ENCODE data around the gene RPUSD2. TPM values are rescaled to one million over a fixed set of nuclear protein-coding genes. Genes with fewer than 3 reads are reported as not detected.

The RPUSD2 gene
- total RNA-seq, 3 donors from 2014 or later (not counting 1 experiment from before 2014, with no cell fraction given): 13.7 to 15.2 (median 14.2) TPM

- no peak for ATAC-seq
- Mint-ChIP-seq H3K36me3 (no peaks in the 10 kb centered on the region), H3K4me3 (no peak overlapping the region), H3K27ac (no peak overlapping the region), H3K9me3 (no peaks in the 10 kb centered on the region), H3K4me1 (no peaks in the 10 kb centered on the region), H3K27me3 (ENCODE audit: low read depth in 2 of 2) (no peaks in the 10 kb centered on the region)
- H3K27me3 ChIP-seq (ENCODE audit: control insufficient read depth, insufficient read depth, low read length): no peaks in the 10 kb centered on the region
- H3K4me3 ChIP-seq (ENCODE audit: low read length): no peak overlapping the region
- no peak for DNase-seq
- no peak overlapping the region for H3K27ac ChIP-seq (ENCODE audit: low read length)
- no peaks in the 10 kb centered on the region for H3K4me1 ChIP-seq (ENCODE audit: control insufficient read depth, insufficient read depth, low read length)
- no peaks in the 10 kb centered on the region for H3K9me3 ChIP-seq (ENCODE audit: control insufficient read depth, insufficient read depth, low read length)
- intact Hi-C loops (cut with micrococcal nuclease): no loop called here
- H3K36me3 ChIP-seq (ENCODE audit: control insufficient read depth, insufficient read depth, low read length): no peaks in the 10 kb centered on the region
- no CpG with 5 or more reads among the region's 2 CpGs for WGBS (ENCODE audit: insufficient coverage)
- TF ChIP-seq, protein P1, sequence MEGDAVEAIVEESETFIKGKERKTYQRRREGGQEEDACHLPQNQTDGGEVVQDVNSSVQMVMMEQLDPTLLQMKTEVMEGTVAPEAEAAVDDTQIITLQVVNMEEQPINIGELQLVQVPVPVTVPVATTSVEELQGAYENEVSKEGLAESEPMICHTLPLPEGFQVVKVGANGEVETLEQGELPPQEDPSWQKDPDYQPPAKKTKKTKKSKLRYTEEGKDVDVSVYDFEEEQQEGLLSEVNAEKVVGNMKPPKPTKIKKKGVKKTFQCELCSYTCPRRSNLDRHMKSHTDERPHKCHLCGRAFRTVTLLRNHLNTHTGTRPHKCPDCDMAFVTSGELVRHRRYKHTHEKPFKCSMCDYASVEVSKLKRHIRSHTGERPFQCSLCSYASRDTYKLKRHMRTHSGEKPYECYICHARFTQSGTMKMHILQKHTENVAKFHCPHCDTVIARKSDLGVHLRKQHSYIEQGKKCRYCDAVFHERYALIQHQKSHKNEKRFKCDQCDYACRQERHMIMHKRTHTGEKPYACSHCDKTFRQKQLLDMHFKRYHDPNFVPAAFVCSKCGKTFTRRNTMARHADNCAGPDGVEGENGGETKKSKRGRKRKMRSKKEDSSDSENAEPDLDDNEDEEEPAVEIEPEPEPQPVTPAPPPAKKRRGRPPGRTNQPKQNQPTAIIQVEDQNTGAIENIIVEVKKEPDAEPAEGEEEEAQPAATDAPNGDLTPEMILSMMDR (IDR thresholded peaks at IDR 0.05): no peak
Measured at GRCh38 chr15:40618023-40618422, 48.9 kb downstream of the RPUSD2 start.

DNA sequence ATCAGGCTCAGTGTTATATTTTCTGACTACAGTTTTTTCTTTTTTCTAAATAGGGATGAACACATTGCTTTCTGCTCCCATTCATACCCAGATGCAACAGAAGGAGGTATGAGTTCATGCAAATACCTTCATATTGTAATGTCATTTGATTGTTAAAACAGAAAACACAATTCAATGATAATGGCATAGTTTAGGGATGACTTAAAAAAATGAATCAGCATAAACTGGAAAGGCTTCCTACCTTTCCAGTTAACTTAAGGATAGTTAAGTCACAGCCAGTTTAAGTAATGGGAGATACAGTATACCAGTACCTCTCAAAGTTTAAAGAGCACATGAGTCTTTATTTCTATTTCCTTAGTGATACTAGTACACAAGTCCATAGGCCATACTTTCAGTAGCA, 49.8 kb downstream of the RPUSD2 start:
- intact Hi-C loops (cut with micrococcal nuclease): no loop called here
- no peak overlapping the region for H3K4me3 ChIP-seq (ENCODE audit: low read length)
- no peak overlapping the region for H3K27ac ChIP-seq (ENCODE audit: low read length)
- Mint-ChIP-seq H3K36me3 (no peaks in the 10 kb centered on the region), H3K4me3 (no peak overlapping the region), H3K27ac (no peak overlapping the region), H3K9me3 (no peaks in the 10 kb centered on the region), H3K27me3 (ENCODE audit: low read depth in 2 of 2) (no peaks in the 10 kb centered on the region), H3K4me1 (no peaks in the 10 kb centered on the region)
- H3K4me1 ChIP-seq (ENCODE audit: control insufficient read depth, insufficient read depth, low read length): no peaks in the 10 kb centered on the region
- no peaks in the 10 kb centered on the region for H3K9me3 ChIP-seq (ENCODE audit: control insufficient read depth, insufficient read depth, low read length)
- H3K27me3 ChIP-seq (ENCODE audit: control insufficient read depth, insufficient read depth, low read length): no peaks in the 10 kb centered on the region
- ATAC-seq: no peak
- TF ChIP-seq, protein P1 (IDR thresholded peaks at IDR 0.05): no peak
- H3K36me3 ChIP-seq (ENCODE audit: control insufficient read depth, insufficient read depth, low read length): no peaks in the 10 kb centered on the region
- no peak for DNase-seq

GRCh38 chr15:40623361-40623760, 54.3 kb downstream of the RPUSD2 start:
- H3K27me3 Mint-ChIP-seq (ENCODE audit: low read depth in 2 of 2): no peaks in the 10 kb centered on the region
- no peaks in the 10 kb centered on the region for H3K36me3 Mint-ChIP-seq
- H3K4me3 Mint-ChIP-seq: no peak overlapping the region
- Histone ChIP-seq H3K27me3 (ENCODE audit: control insufficient read depth, insufficient read depth, low read length) (no peaks in the 10 kb centered on the region), H3K4me3 (ENCODE audit: low read length) (no peak overlapping the region), H3K4me1 (ENCODE audit: control insufficient read depth, insufficient read depth, low read length) (no peaks in the 10 kb centered on the region), H3K36me3 (ENCODE audit: control insufficient read depth, insufficient read depth, low read length) (no peaks in the 10 kb centered on the region), H3K27ac (ENCODE audit: low read length) (no peak overlapping the region), H3K9me3 (ENCODE audit: control insufficient read depth, insufficient read depth, low read length) (no peaks in the 10 kb centered on the region)
- DNase-seq (no peak), ATAC-seq (no peak)
- H3K9me3 Mint-ChIP-seq: no peaks in the 10 kb centered on the region
- TF ChIP-seq, protein P1 (IDR thresholded peaks at IDR 0.05): no peak
- intact Hi-C loops (cut with micrococcal nuclease): no loop called here
- no peak overlapping the region for H3K27ac Mint-ChIP-seq
- WGBS (ENCODE audit: insufficient coverage): 100% methylated on average over 2 of the region's 2 CpGs
- H3K4me1 Mint-ChIP-seq: no peaks in the 10 kb centered on the region

Other genes starting within 250 kb of the RPUSD2 start
- gene INAFM2, start 245.6 kb upstream of the RPUSD2 start, total RNA-seq: 10 to 100 TPM; 14.0 to 21.7 (median 15.1) TPM
- 1 to 10 TPM; 4.4 to 5.3 (median 4.7) TPM for gene CCDC9B, start 228.4 kb upstream of the RPUSD2 start, total RNA-seq
- gene PHGR1, start 218.3 kb upstream of the RPUSD2 start, total RNA-seq: not detected
- gene DISP2, start 211.1 kb upstream of the RPUSD2 start, total RNA-seq: 1 to 10 TPM in 1 of 3 donors, under 1 TPM in 2; 0.20 to 1.0 (median 0.26) TPM
- gene KNSTRN, start 186.6 kb upstream of the RPUSD2 start, total RNA-seq: 1 to 10 TPM; 5.4 to 7.6 (median 5.6) TPM
- 10 to 100 TPM; 56.2 to 76.8 (median 67.3) TPM for gene IVD, start 163.5 kb upstream of the RPUSD2 start, total RNA-seq
- 10 to 100 TPM; 29.4 to 48.9 (median 41.8) TPM for gene BAHD1, start 128.3 kb upstream of the RPUSD2 start, total RNA-seq
- 10 to 100 TPM in 2 of 3 donors, 1 to 10 TPM in 1; 9.8 to 16.7 (median 12.9) TPM for gene CHST14, start 98.3 kb upstream of the RPUSD2 start, total RNA-seq
- gene CCDC32, start 4.3 kb upstream of the RPUSD2 start, total RNA-seq: 10 to 100 TPM; 34.2 to 43.7 (median 37.4) TPM
- gene KNL1, start 24.9 kb downstream of the RPUSD2 start, total RNA-seq: 1 to 10 TPM; 2.4 to 4.1 (median 3.6) TPM
- gene RAD51, start 125.9 kb downstream of the RPUSD2 start, total RNA-seq: 1 to 10 TPM; 1.2 to 5.0 (median 4.0) TPM
- gene RMDN3, start 186.0 kb downstream of the RPUSD2 start, total RNA-seq: 10 to 100 TPM; 52.8 to 82.3 (median 72.0) TPM
- 10 to 100 TPM; 17.5 to 25.9 (median 25.9) TPM for gene GCHFR, start 194.8 kb downstream of the RPUSD2 start, total RNA-seq
- 1 to 10 TPM in 1 of 3 donors, under 1 TPM in 2; 0.64 to 1.4 (median 0.80) TPM for gene C15orf62, start 200.7 kb downstream of the RPUSD2 start, total RNA-seq
- gene ZFYVE19, start 237.8 kb downstream of the RPUSD2 start, total RNA-seq: 10 to 100 TPM; 16.4 to 19.7 (median 18.5) TPM
- gene DNAJC17, start 238.2 kb downstream of the RPUSD2 start, total RNA-seq: 10 to 100 TPM; 36.2 to 64.9 (median 50.0) TPM

All from natural killer cell (primary cell).